Measurements from ENCODE around the gene RPL14.
A peak's percentile ranks its signal among the peaks of the same experiment; 100 is the strongest.

RPL14 gene

DNA sequence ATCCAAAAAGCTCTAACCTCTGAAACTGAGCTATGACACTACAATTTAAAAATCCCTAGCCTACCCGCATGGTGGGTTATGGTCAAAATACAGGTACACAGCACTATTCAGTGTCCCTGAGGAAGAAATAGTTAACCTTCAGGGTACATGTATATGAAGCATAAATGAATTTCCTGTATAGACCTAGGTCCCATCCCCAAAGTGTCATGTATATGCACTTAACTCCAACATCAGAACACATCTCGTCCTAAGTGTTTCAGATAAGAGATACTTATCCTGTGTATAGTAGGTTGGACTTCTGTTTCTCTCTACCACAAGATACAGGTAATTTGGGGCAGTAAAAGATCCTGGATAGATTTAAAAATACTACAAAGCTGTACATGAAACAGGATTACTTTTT, 6.4 kb downstream of the RPL14 start:
- no peak for DNase-seq (ENCODE audit: low read depth)

DNA sequence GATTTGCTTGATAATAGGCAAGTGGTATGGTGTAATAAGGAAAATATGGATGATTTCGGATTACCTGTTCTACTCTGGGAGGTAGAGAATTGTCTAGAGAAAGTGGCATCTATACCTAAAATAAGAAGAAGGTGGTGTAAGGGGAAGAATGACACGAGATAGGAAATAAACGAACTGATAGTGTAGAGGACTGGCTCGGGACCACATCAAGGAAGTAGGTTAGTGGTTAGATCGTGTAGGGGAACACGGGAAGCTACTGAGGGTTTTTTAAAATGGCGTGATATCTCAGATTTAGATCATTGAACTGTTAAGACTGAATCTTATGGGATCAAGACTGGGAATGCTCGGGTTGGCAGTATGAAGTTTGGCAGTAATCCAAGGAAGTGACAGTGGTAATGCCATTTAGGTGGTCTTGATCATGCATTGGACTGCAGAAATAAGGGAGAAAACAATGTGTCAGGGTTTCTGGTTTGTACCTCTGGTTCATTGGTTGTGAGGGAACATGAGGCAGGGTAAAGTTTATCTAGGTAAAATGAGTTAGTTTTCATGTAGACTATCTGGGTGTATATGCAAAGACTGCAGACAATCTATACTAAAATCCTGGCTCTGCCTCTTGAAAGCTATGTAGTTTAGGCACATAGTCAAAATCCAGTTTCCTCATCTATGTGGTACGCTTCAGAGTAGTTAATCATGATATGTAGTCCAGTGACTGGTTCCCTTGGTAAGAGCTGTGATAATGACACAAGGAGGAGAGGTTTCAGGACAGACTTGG, 7.4 kb downstream of the RPL14 start:
- DNase-seq (ENCODE audit: low read depth): no peak

DNA sequence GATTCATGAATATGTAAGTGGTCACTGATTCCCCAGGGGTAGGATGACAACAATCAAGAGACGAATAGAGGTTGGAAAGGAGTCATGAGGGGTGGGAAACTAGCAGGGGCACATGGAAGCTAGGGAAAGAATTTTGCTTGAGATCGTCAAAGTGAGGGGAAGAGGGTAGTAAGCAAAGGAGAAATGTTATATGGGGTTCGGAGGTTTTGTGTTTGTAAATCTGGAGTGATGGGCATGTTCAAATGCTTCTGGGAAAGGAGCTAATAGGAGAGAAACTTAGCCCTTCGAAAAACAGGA, 7.9 kb downstream of the RPL14 start:
- DNase-seq (ENCODE audit: low read depth): no peak

DNA sequence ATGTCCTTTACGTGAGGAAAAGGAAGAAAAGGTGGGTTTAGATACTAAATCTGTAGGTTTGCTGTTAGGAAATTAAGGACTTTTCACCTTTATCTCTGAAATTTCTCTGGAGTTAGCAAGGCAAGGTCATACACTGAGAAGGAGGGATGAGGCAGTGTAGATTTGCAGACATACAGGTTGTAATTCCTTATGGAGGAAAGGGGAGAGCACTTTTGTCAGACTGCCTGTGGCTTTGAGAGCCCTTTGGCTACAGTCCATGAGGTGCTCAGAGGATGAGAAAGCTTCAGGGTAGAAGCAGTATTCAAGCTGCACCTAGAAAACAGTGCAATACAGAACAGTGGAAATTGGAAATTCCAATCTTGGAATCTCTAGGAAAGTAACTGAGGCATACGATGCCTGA, 8.3 kb downstream of the RPL14 start:
- no peak for DNase-seq (ENCODE audit: low read depth)

DNA sequence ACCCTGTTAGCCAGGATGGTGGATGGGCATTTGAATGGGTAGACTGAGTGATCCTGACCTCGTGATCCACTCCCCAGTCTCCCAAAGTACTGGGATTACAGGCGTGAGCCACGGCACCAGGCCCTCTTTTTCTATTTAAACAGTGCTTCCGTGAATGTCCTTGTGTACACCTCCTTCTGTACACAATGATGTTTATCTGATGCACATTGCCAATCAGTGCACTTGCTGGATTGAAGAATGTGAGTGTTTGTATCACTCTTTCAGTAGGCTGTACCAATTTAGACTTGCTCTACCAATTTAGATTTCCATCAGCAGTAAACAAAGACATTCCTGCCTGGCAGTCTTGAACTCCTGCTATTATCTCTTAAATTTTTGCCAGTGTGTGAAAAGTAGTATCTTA, 10.9 kb downstream of the RPL14 start:
- DNase-seq (ENCODE audit: low read depth): no peak

DNA sequence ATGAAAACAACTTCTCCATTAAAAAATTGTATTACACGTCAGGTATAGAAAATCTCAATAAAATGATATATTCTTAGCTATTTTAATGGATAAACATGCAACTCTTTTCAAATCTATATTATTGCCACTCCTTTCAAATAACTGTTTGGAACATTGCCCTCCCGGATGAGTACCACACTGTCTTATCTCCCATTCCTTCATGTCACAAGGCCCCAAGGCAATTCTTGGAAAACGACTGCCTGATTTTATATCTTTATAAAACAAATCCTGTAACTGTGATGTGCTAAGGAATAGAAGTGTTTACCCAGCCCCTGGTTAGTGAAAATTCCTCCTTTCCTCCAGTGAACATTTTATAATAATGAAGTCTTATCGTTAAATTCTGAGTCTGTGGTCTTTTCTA, 13.6 kb downstream of the RPL14 start:
- DNase-seq (ENCODE audit: low read depth): no peak

DNA sequence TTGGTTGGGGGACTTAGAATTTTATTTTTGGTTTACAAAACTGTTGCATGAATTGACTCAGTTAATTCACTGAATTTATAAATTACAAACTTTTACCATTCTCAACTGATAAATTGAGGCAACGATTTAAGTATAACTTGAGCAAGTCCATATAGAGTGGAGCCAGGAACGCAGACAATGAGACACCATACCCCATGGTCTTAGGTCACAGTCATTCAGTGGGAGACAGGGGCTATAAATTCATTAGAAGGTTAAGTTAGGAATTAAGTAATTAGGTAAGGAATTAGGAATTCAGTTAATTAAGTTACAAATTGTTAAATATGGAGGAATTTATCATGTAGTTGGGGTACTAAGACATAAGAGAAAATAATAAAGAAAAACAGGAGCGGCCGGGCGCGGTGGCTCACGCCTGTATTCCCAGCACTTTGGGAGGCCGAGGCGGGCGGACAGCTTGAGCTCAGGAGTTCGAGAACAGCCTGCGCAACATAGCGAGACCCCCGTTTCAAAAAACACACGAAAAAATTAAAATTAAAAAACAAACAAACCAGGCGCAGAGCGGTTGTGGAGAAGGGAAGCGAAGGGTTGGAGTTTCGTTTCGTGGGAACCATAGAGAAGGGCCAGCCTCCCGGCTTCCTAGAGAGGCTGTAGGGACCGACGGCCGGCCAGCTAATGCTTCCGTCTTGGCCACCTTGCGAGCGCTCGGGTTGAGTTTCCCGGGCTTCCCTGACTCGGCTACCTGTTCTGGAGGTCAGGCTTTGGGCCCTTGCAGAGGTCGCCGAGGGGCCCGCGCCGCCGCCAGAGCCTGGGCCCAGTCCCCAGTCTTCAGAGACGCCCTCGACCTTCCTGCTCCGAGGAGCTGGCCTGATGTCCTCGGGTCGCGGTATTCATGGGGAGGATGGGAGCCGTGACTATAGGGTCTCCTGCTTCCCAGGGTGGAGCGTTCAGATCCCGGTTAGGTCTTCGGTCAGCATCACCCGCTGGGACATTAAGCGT, 19.6 kb downstream of the RPL14 start, which contains the start of gene ZNF619:
Gene ZNF619, plus strand, starts transcription at position 645 of the 993 bp plus-strand sequence. CDS start 858 bp downstream, outside the sequence.
- DNase-seq (ENCODE audit: low read depth): peak; percentile 49

DNA sequence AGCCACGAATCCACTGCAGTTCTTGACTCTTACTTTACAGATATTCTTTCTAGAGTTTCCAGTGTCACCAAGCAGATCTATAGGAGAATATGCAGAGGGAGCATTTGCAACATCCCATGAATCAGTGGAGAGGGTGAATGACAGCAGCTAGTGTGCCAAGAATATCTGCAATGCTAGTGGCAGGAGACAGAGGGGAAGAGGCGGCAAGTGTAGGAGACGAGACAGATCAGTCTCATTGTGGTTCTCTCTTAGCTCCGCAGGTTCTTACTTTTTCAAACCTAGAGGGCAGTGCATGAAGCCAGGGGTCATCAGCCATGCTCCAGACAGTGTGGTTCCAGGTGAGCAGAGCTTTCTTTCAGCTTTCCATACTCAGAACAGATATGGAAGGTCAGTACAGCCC, 20.5 kb downstream of the RPL14 start:
- no peak for DNase-seq (ENCODE audit: low read depth)

DNA sequence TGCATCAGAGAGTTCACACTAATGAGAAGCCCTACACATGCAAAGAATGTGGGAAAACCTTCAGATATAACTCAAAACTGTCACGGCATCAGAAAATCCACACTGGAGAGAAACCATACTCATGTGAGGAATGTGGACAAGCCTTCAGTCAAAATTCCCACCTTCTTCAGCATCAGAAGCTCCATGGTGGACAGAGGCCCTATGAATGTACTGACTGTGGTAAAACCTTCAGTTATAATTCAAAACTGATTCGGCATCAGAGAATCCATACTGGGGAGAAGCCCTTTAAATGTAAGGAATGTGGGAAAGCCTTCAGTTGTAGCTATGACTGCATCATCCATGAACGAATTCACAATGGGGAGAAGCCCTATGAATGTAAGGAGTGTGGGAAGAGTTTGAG, 30.0 kb downstream of the RPL14 start:
- no peak for DNase-seq (ENCODE audit: low read depth)

DNA sequence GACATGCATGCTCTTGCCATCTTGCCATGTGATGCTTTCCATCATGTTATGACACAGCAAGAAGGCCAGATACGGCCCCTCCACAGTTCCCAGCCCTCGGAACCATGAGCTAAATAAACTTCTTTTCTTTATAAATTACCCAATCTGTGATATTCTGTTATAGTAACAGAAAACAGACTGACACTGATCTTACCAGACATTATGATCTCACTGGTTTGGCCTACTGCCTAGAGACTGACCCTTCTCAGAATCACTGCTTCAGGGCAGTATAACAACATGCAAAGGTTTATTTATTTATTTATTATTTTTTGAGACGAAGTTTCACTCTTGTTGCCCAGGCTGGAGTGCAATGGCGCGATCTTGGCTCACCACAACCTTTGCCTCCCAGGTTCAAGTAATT, 33.8 kb downstream of the RPL14 start:
- DNase-seq (ENCODE audit: low read depth): no peak

DNA sequence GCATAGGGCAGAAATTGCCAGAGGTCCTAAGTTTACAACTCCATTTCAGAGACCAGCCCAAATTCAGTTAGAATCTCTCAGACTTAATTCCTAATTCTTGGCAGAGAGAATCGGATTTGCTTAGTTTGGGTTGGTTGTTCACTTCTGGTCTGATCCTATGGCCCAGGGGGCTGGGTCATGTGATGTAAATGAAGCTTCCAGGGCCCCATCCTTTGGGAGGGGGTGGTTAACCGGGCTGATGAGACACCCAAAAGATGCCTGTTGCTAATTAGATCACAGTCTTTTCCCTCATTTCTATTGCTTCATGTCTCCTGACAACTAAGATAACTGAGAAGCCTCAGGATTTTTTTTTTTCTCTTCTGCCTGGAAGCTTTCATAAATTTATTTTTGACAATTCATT, 37.6 kb downstream of the RPL14 start:
- no peak for DNase-seq (ENCODE audit: low read depth)

DNA sequence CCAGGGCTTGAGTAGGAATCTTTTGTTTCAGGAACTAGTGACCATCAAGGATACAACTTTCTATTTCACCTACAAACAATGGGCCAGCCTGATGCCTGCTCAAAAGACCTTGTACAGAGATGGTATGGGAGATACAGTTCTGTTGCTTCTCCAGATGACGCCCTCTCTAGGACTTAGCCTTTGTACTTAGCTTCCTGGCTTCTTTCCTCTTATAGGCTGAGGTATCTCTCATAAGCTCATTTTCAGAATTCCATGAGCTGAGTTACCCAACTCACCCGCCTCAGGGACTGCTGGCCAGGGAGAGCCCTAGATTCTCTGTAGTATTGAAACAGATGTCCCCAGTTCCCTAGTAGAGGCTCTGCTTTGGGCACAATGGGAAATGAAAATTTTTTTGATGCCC, 40.1 kb downstream of the RPL14 start:
- no peak for DNase-seq (ENCODE audit: low read depth)

DNA sequence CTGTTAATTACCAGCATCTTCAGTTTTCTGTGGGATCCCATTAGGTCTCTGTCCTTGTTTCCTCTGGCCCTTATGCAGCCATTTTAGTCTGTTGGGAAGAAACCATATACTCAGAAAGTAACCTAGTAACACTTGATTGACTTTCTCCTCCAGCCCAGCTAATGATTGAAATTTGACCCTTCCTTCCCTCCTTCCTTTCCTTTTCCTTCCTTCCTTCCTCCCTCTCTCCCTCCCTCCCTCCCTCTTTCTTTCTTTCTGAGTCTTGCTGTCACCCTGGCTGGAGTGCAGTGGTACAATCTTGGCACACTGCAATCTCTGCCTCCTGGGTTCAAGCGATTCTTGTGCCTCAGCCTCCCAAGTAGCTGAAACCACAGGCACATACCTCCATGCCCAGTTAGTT, 42.8 kb downstream of the RPL14 start:
- DNase-seq (ENCODE audit: low read depth): no peak

DNA sequence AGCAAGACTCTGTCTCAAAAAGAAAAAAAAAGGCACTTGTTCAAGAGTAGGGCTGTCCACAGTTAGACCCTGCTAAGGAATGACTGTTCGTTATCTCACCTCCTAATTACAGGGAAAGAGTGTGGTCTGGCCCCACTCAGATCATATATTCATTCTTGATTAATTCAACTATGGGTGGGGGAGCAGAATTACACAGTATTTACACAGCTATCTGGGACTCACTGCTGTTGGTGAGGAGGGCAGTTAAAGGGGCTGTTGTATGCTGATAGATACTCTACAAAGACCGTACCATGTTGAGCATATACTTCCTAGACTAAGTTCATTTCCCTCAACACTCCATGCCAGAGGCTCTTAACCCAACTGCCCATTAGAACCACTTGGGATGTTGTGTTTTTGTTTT, 44.9 kb downstream of the RPL14 start:
- no peak for DNase-seq (ENCODE audit: low read depth)

DNA sequence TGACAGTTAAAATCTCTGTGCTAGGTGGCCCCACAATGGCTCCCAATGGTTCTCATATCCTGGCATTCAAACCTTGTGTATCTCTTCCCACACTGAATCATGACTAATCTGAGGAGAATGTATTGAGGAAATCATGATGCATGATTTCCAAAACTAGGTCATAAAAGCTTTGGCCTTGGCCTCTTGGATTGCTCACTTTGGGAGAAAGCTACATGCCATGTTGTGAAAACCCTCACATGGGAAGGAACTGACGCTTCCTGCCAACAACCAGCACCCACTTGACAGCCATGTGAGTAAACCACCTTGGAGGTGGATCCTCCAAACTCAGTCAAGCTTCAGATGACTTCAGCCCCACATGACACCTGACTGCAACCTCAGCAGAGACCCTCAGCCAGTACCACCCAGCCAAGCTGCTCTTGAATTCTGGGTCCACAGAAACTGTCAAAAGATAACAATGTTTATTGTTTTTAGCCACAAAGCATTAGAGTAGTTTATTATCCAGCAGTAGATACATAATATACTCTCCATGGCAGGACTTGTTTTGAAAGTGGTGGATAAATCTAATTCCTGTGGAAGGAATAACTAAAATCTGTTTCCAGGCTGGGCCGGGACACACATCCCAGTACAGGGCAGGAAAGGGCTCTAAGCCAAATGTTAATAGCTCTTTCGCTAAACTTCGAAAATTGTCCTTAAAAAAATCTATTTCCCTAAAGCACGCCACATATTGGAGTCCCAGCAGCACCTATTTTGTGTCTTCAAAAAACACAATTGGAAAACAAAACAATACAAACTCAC, 47.7 kb downstream of the RPL14 start:
- DNase-seq (ENCODE audit: low read depth): peak; percentile 95

DNA sequence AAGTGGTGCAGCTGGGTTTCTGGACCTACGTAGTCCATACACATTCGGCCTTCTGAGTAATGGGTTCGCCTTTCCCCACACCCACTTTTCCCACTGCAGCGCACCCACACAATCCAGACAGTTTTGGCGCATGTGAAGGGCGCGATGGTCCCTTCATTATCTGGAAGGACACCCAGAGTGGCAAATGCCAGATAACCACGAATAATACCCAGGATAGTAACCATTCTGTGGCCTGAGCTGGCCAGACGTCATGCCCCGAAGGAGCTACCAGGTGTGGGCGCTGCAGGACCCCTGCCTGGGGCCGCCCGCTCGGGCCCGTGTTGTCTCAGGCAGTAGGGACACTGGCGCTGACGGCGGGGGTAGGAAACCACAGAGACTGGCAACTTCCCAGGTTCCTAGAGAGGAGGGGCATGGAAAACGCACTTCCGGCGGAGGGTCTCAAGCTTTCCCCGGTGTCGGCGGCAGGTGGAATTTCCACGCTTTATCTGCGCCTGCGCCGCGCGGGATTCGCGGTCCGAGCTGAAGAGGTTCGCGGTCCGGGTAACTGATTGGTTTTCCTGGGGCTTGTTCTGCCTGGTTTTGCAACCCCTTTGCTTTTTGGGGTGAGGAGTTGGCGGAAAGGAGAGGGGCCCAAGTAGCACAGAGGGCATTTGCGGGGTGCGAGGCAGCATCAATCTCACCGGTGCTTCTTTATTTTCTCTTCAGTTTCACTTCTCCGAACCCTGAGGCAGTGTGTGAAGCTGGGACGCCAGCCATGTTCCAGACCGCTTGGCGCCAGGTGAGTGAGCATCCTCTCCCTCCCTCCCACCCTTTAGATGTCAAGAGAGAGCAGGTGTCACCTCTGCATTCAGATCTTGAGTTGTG, 48.7 kb downstream of the RPL14 start, which contains the start of gene ZNF620:
Gene ZNF620, plus strand, starts transcription at position 441 of the 864 bp plus-strand sequence. Its CDS starts 314 bp downstream, at position 755.
- no peak for DNase-seq (ENCODE audit: low read depth)

DNA sequence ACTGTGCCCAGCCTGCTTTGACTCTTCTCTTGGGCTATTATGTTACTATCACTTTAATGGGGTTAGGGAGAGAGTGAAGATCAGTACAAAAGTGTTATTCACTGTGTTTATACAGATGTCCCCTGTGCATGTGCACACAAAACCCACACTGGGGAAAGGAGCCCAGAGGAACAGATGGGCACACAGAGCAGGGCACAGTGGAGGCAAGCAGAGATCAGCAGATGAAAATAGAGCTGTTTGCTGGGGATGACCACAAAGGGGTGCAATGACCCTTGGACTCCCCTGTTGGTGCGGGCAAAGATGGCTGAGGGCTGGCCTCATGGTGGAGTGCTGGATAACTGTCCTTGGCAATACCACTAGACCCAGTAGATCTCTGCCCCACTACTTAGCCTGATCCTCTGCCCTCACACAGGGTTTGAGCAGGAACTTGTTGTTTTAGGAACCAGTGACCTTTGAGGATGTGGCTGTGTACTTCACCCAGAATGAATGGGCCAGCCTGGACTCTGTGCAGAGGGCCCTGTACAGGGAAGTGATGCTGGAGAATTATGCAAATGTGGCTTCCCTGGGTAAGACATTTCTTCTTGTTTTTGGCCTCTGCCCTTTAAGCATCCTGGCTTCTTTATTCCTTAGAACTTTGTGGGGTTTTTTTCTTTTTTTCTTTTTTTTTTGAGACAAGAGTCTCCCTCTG, 54.0 kb downstream of the RPL14 start:
- no peak for DNase-seq (ENCODE audit: low read depth)

DNA sequence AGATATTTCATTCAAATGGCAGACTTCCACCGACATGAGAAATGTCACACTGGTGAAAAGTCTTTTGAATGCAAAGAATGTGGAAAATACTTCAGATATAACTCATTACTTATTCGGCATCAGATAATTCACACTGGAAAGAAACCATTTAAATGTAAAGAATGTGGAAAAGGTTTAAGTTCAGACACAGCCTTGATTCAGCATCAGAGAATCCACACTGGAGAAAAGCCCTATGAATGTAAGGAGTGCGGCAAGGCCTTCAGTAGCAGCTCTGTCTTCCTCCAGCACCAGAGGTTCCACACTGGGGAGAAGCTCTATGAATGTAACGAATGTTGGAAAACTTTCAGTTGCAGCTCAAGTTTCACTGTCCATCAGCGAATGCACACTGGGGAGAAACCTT, 59.1 kb downstream of the RPL14 start:
- no peak for DNase-seq (ENCODE audit: low read depth)

DNA sequence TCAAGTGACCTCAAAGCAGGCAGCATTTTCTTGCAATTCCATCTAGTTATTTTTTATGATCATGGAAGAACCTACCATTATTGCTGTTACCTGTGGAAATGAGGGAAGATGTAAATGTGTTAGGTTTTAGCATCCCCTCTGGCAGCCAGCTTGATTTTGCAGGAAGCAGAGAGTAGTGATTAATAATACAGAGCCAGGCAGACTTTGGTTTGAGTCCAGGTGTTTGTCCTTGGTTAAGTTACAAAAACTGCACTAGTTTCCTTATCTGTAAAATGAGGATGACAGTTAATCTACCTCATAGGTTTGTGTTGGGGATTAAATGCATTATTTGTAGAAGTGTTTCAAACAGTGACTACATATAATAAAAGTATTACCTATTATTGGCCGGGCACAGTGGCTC, 60.9 kb downstream of the RPL14 start:
- no peak for DNase-seq (ENCODE audit: low read depth)

Data from GM04504 (cell line).